CD14-positive monocyte (primary cell): ENCODE data around the gene BSND. TPM values are rescaled to one million over a fixed set of nuclear protein-coding genes. Genes with fewer than 3 reads are reported as not detected.

Experiments
- DNase-seq, 3 donors: peaks; one replicate each; pipeline ENCODE4 v3.0.0-alpha.2; 2011 to 2022
- H2AFZ ChIP-seq: 2 replicates; pipeline ENCODE4 v1.6.0; 2012; ENCODE audit warnings: mild to moderate bottlenecking, low read depth, low read length, inconsistent platforms; ENCODE audit not compliant: insufficient read depth, poor library complexity, severe bottlenecking
- H3K27ac ChIP-seq, 2 donors: 1 replicate in 1 of 2; 2 replicates in 1 of 2; pipeline ENCODE4 v1.5.1; 2012 to 2013; ENCODE audit warnings: low read length in 2 of 2, control low read depth in 1 of 2, inconsistent platforms in 1 of 2, low read depth in 1 of 2, mild to moderate bottlenecking in 1 of 2
- H3K27me3 ChIP-seq, 2 donors: one replicate each; pipeline versions ENCODE4 v1.6.0 to v1.6.1; 2011 to 2013; ENCODE audit warnings: low read length in 2 of 2; ENCODE audit not compliant: control insufficient read depth in 2 of 2, insufficient read depth in 2 of 2
- H3K36me3 ChIP-seq, 2 donors: replicated peaks in 1 of 2; 1 replicate in 1 of 2; 2 replicates in 1 of 2; pipeline versions ENCODE4 v1.5.1 to v1.6.1; 2012 to 2013; ENCODE audit warnings: low read length in 2 of 2, control low read depth in 1 of 2, inconsistent platforms in 1 of 2, mild to moderate bottlenecking in 1 of 2; ENCODE audit not compliant: insufficient read depth in 2 of 2, control insufficient read depth in 1 of 2
- H3K4me1 ChIP-seq, 2 donors: 1 replicate in 1 of 2; 2 replicates in 1 of 2; pipeline versions ENCODE4 v1.5.1 to v1.6.1; 2012 to 2013; ENCODE audit warnings: low read length in 2 of 2, control low read depth in 1 of 2, inconsistent platforms in 1 of 2, mild to moderate bottlenecking in 1 of 2, moderate library complexity in 1 of 2; ENCODE audit not compliant: insufficient read depth in 2 of 2, control insufficient read depth in 1 of 2
- H3K4me2 ChIP-seq: replicated peaks from 2 replicates; pipeline ENCODE3; 2012; ENCODE audit warnings: low read length, moderate library complexity, mild to moderate bottlenecking; ENCODE audit not compliant: poor library complexity, severe bottlenecking; ENCODE audit errors: extremely low read depth
- H3K4me3 ChIP-seq, 3 experiments: fragments of 200-600 bp in 1 of 3; sonication (generic) in 1 of 3; replicated peaks in 1 of 3; 1 replicate in 2 of 3; 2 replicates in 1 of 3; pipeline ENCODE4 v1.5.1; 2011 to 2013; ENCODE audit warnings: low read length in 3 of 3, mild to moderate bottlenecking in 3 of 3, control low read depth in 2 of 3, low read depth in 2 of 3, inconsistent platforms in 1 of 3, moderate library complexity in 1 of 3
- H3K79me2 ChIP-seq: 2 replicates; pipeline ENCODE4 v1.6.0; 2012; ENCODE audit warnings: mild to moderate bottlenecking, control low read depth, inconsistent platforms, low read length, moderate library complexity; ENCODE audit not compliant: insufficient read depth
- H3K9ac ChIP-seq: 2 replicates; pipeline ENCODE4 v1.6.0; 2017; ENCODE audit warnings: low read length, mild to moderate bottlenecking; ENCODE audit not compliant: insufficient read depth, poor library complexity, severe bottlenecking
- H3K9me3 ChIP-seq, 2 donors: replicated peaks in 1 of 2; 1 replicate in 1 of 2; 2 replicates in 1 of 2; pipeline versions ENCODE4 v1.5.1 to v1.6.1; 2012 to 2013; ENCODE audit warnings: low read length in 2 of 2, control low read depth in 1 of 2; ENCODE audit not compliant: control insufficient read depth in 1 of 2, insufficient read depth in 1 of 2
- H4K20me1 ChIP-seq: 2 replicates; pipeline ENCODE4 v1.6.0; 2012; ENCODE audit warnings: mild to moderate bottlenecking, low read length, control low read depth, moderate library complexity; ENCODE audit not compliant: insufficient read depth
- H3K27ac Mint-ChIP-seq, 7 donors: one replicate each; pipeline ENCODE4 v1.8.0; 2020; ENCODE audit warnings: mild to moderate bottlenecking in 7 of 7, mixed read lengths in 7 of 7, moderate library complexity in 6 of 7, inconsistent platforms in 2 of 7
- H3K27me3 Mint-ChIP-seq, 3 donors: one replicate each; pipeline ENCODE4 v1.8.0; 2021 to 2022; ENCODE audit warnings: low read depth in 3 of 3, mild to moderate bottlenecking in 3 of 3, mixed read lengths in 3 of 3, moderate library complexity in 3 of 3, inconsistent platforms in 1 of 3
- H3K36me3 Mint-ChIP-seq, 2 donors: one replicate each; pipeline ENCODE4 v1.8.0; 2020; ENCODE audit warnings: mixed read lengths in 2 of 2, inconsistent platforms in 1 of 2, mild to moderate bottlenecking in 1 of 2
- H3K4me1 Mint-ChIP-seq: one replicate; pipeline ENCODE4 v1.8.0; 2020; ENCODE audit warnings: mild to moderate bottlenecking, mixed read lengths
- H3K4me3 Mint-ChIP-seq, 2 donors: one replicate each; pipeline ENCODE4 v1.8.0; 2020; ENCODE audit warnings: mild to moderate bottlenecking in 2 of 2, mixed read lengths in 2 of 2, moderate library complexity in 1 of 2
- H3K9me3 Mint-ChIP-seq, 7 donors: one replicate each; pipeline ENCODE4 v1.8.0; 2020 to 2022; ENCODE audit warnings: mixed read lengths in 7 of 7, mild to moderate bottlenecking in 6 of 7, moderate library complexity in 6 of 7, inconsistent platforms in 2 of 7
- WGBS: methylation state at CpG from one replicate; pipeline ENCODE4 v1.1.5; 2013; ENCODE audit warnings: missing lambda C conversion rate; ENCODE audit not compliant: insufficient coverage; 5-methylcytosine and 5-hydroxymethylcytosine counted together
- intact Hi-C, 2 donors: fragments of 100-400 bp; cut with micrococcal nuclease; formaldehyde crosslinking; loops; one replicate each; pipeline versions ENCODE4 v1.15.0 to v1.15.1; 2023
- polyA plus RNA-seq, 3 donors: library from polyadenylated mRNA; depleted of rRNA in 1 of 3; unstranded in 2 of 3; stranded (reverse) in 1 of 3; fragments of 300-500 nt in 2 of 3; fragments of >200 nt in 1 of 3; fragmentation: Illumina TruSeq in 2 of 3; gene quantifications; 1 replicate in 2 of 3; 2 replicates in 1 of 3; pipeline ENCODE4 v1.2.3, GENCODE V29; 2012 to 2021
- TF ChIP-seq, protein P1 (sequence below): fragments of 200-600 bp; IDR thresholded peaks from one replicate; pipeline ENCODE4 v1.8.0; 2022; ENCODE audit warnings: antibody characterized with exemption, mild to moderate bottlenecking

BSND gene
- polyA plus RNA-seq, 3 donors, result not detected

DNA sequence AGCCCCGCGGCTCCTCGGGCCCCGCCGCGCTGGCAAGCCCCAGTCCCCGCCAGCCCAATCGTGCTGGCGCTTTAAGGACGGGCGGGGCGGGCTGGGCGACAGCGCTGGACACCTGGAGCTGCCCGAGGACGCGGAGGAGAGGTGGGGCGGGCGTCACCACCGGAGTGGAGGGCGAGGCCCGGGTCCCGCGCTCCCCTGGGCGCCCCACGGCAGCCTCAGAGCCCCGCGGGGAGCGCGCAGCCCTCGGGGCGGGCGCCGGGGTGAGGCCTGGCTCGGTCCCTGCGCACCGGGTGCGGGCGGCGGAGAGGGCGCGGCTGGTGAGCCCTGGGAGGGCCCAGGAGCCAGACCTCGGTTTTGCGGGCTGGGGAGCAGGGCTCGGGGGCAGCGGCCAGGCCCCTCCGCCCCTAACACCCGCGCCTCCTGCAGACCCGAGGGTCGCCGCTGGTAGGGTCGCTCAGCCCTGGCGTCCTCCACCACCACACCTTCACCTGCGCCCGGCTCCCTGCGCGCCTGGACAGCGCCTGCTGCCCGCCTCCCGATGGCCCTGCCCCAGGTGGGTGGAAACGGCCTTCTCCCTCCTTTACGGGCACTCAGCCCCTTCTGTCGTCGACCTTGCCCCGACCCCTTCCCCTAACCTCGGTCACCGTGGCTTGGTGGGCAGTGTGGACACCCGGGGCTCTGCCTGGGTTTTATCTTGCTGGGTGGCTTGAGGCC, 18.0 kb upstream of the BSND start, which contains the start of gene TMEM61:
Gene TMEM61, plus strand, starts transcription at position 101 of the 714 bp plus-strand sequence. Its CDS starts 438 bp downstream, at position 539.
- H3K9me3 Mint-ChIP-seq, result peaks cover 0 to 5% (median 0%) of the 10 kb centered on the region in 7 donors
- Histone ChIP-seq H3K4me1 (no peaks in the 10 kb centered on the region), H2AFZ (no peak within 1 kb of the TSS), H3K4me3 (no peak within 1 kb of the TSS), H3K9ac (peak within 1 kb of the TSS; percentile 8), H3K36me3 (no peaks in the 10 kb centered on the region), H4K20me1 (no peaks in the 10 kb centered on the region), H3K4me2 (no peak within 1 kb of the TSS), H3K9me3 (no peaks in the 10 kb centered on the region), H3K27ac (no peak within 1 kb of the TSS), H3K79me2 (no peaks in the 10 kb centered on the region), H3K27me3 (peaks cover 21 to 41% of the 10 kb centered on the region in 2 donors)
- intact Hi-C loops, result no loop called here
- H3K4me3 Mint-ChIP-seq, result peak within 1 kb of the TSS in 1 of 2 donors; percentile 76
- no peak within 1 kb of the TSS for H3K27ac Mint-ChIP-seq
- 10% methylated on average over 65 of the region's 69 CpGs for WGBS
- TF ChIP-seq, protein P1, sequence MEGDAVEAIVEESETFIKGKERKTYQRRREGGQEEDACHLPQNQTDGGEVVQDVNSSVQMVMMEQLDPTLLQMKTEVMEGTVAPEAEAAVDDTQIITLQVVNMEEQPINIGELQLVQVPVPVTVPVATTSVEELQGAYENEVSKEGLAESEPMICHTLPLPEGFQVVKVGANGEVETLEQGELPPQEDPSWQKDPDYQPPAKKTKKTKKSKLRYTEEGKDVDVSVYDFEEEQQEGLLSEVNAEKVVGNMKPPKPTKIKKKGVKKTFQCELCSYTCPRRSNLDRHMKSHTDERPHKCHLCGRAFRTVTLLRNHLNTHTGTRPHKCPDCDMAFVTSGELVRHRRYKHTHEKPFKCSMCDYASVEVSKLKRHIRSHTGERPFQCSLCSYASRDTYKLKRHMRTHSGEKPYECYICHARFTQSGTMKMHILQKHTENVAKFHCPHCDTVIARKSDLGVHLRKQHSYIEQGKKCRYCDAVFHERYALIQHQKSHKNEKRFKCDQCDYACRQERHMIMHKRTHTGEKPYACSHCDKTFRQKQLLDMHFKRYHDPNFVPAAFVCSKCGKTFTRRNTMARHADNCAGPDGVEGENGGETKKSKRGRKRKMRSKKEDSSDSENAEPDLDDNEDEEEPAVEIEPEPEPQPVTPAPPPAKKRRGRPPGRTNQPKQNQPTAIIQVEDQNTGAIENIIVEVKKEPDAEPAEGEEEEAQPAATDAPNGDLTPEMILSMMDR, result no peak
- no peaks in the 10 kb centered on the region for H3K4me1 Mint-ChIP-seq
- DNase-seq, result no peak
- H3K27me3 Mint-ChIP-seq, result peaks cover 50 to 55% (median 51%) of the 10 kb centered on the region in 3 donors
- H3K36me3 Mint-ChIP-seq, result peaks cover 0 to 5% of the 10 kb centered on the region in 2 donors

DNA sequence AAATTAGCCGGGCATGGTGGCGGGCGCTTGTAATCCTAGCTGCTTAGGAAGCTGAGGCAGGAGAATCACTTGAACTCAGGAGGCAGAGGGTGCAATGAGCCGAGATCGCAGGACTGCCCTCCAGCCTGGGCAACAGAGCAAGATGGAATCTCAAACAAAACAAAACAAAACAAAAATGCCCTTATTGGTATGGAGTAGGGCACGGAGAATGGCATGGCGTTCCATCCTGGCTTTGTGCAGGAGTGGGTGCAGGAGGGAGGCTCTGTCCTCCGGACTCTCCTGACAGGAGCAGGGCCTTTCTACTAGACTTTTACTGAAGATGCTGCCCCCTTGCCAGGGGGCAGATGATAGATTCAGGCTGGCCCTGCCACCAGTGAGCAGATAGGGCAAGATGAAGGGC, 17.3 kb upstream of the BSND start:
- Histone ChIP-seq H3K36me3 (no peaks in the 10 kb centered on the region), H3K27me3 (peaks cover 21 to 38% of the 10 kb centered on the region in 2 donors), H3K9me3 (no peaks in the 10 kb centered on the region), H3K27ac (no peak overlapping the region), H3K9ac (no peak overlapping the region), H3K4me3 (no peak overlapping the region), H3K4me2 (no peak overlapping the region), H2AFZ (no peak overlapping the region), H4K20me1 (no peaks in the 10 kb centered on the region), H3K4me1 (no peaks in the 10 kb centered on the region), H3K79me2 (no peaks in the 10 kb centered on the region)
- H3K9me3 Mint-ChIP-seq, result peaks cover 0 to 5% (median 0%) of the 10 kb centered on the region in 7 donors
- H3K36me3 Mint-ChIP-seq, result peaks cover 0 to 5% of the 10 kb centered on the region in 2 donors
- no peak for DNase-seq
- no peak overlapping the region for H3K27ac Mint-ChIP-seq
- H3K27me3 Mint-ChIP-seq, result peaks cover 49 to 55% (median 51%) of the 10 kb centered on the region in 3 donors
- peak overlapping the region in 1 of 2 donors; percentile 76 for H3K4me3 Mint-ChIP-seq
- no peaks in the 10 kb centered on the region for H3K4me1 Mint-ChIP-seq
- intact Hi-C loops, result no loop called here
- TF ChIP-seq, protein P1, result no peak
- WGBS, result 100% methylated on average over 3 of the region's 8 CpGs
